GF-D8 (cell line): Measurements from ENCODE around the gene GSX1.
"Not testable (repeated sequence)": the region's sequence is repeated elsewhere in the genome, so short reads cannot be mapped to it uniquely, and the experiment has no call there.

Experiments
- DNase-seq: peaks from one replicate; lab custom pipeline; 2025; lab: John Stamatoyannopoulos, UW

The GSX1 gene

GRCh38 chr13:27792393-27793218 is at the start of gene GSX1:
Gene GSX1 (plus strand): TSS chr13:27792483. CDS start chr13:27792691, 208 bp downstream.
- no peak for DNase-seq

GRCh38 chr13:27744801-27745200 is 47.5 kb upstream of the GSX1 start:
- DNase-seq, result no peak

GRCh38 chr13:27745301-27745700 is 47.0 kb upstream of the GSX1 start:
- no peak for DNase-seq

GRCh38 chr13:27748143-27748542 is 44.1 kb upstream of the GSX1 start:
- DNase-seq, result not testable (repeated sequence)

GRCh38 chr13:27751953-27752532 is 40.2 kb upstream of the GSX1 start:
- no peak for DNase-seq

- no peak for DNase-seq
Observed at GRCh38 chr13:27765650-27766049, 26.6 kb upstream of the GSX1 start.

- DNase-seq, result no peak
Observed at GRCh38 chr13:27770809-27771208, 21.5 kb upstream of the GSX1 start.

GRCh38 chr13:27772651-27773425 is 19.4 kb upstream of the GSX1 start:
- DNase-seq, result no peak

GRCh38 chr13:27774169-27774568 is 18.1 kb upstream of the GSX1 start:
- DNase-seq, result no peak

- no peak for DNase-seq
Observed at GRCh38 chr13:27774651-27775050, 17.6 kb upstream of the GSX1 start.

GRCh38 chr13:27775943-27776342 is 16.3 kb upstream of the GSX1 start:
- DNase-seq, result no peak

- no peak for DNase-seq
Observed at GRCh38 chr13:27782151-27782550, 10.1 kb upstream of the GSX1 start.

- no peak for DNase-seq
Observed at GRCh38 chr13:27783111-27783510, 9.2 kb upstream of the GSX1 start.

- DNase-seq, result no peak
Observed at GRCh38 chr13:27788271-27788670, 4.0 kb upstream of the GSX1 start.

GRCh38 chr13:27789153-27789494 is 3.2 kb upstream of the GSX1 start:
- DNase-seq, result no peak

GRCh38 chr13:27789495-27790303 is 2.6 kb upstream of the GSX1 start:
- DNase-seq, result no peak

- DNase-seq, result no peak
Observed at GRCh38 chr13:27790523-27790922, 1.8 kb upstream of the GSX1 start.

- no peak for DNase-seq
Observed at GRCh38 chr13:27791146-27791900, 960 bp upstream of the GSX1 start.

- DNase-seq, result no peak
Observed at GRCh38 chr13:27791901-27792392, 336 bp upstream of the GSX1 start.

- DNase-seq, result no peak
Observed at GRCh38 chr13:27793507-27794367, 1.5 kb downstream of the GSX1 start.
